PC-9 (cell line): Measurements from ENCODE around the gene SLC4A1AP. TPM values are rescaled to one million over a fixed set of nuclear protein-coding genes. Genes with fewer than 3 reads are reported as not detected.

Experiments
- BruUV-seq: library from RNA; stranded (reverse); fragments of 400-500 nt; replicated peaks from 2 replicates; lab custom pipeline; 2021; lab: Mats Ljungman, UMichigan
- CTCF ChIA-PET: fragments of 300-600 bp; sonication (Branson Sonifier 250); formaldehyde crosslinking; loops from one replicate; lab custom pipeline; 2022; ENCODE audit warnings: antibody characterized with exemption; lab: Charles Lee
- POLR2A ChIA-PET: fragments of 300-600 bp; sonication (Branson Sonifier 250); formaldehyde crosslinking; loops from one replicate; lab custom pipeline; 2022; ENCODE audit warnings: antibody characterized with exemption; ENCODE audit not compliant: unreplicated experiment; lab: Charles Lee
- DNase-seq, 2 experiments: peaks; one replicate each; pipeline versions ENCODE4 v3.0.0 to v3.0.0-alpha.2; 2015 to 2022; ENCODE audit warnings: mixed read lengths in 1 of 2
- H2AFZ ChIP-seq: fragments of 200-600 bp; sonication (generic); 2 replicates; pipeline ENCODE4 v1.8.1; 2017; ENCODE audit warnings: antibody characterized with exemption
- H3F3A ChIP-seq: fragments of 200-600 bp; sonication (generic); 2 replicates; pipeline ENCODE4 v1.8.1; 2017; ENCODE audit warnings: antibody characterized with exemption, mild to moderate bottlenecking, low read depth; ENCODE audit not compliant: insufficient read depth
- H3K27ac ChIP-seq: fragments of 200-600 bp; sonication (generic); 2 replicates; pipeline ENCODE4 v1.6.1; 2016; ENCODE audit warnings: mixed run types
- H3K27me3 ChIP-seq: fragments of 200-600 bp; sonication (generic); 2 replicates; pipeline ENCODE4 v1.6.1; 2016; ENCODE audit warnings: low read depth, mixed run types; ENCODE audit not compliant: insufficient read depth
- H3K36me3 ChIP-seq: fragments of 200-600 bp; sonication (generic); 2 replicates; pipeline ENCODE4 v1.6.1; 2016; ENCODE audit warnings: low read depth, mixed run types
- H3K4me1 ChIP-seq: fragments of 200-600 bp; sonication (generic); replicated peaks from 2 replicates; pipeline ENCODE4 v1.6.1; 2016; ENCODE audit warnings: mixed run types; ENCODE audit not compliant: insufficient read depth
- H3K4me2 ChIP-seq: fragments of 200-600 bp; sonication (generic); 2 replicates; pipeline ENCODE4 v1.6.1; 2017; ENCODE audit warnings: mixed run types
- H3K4me3 ChIP-seq: fragments of 200-600 bp; sonication (generic); 2 replicates; pipeline ENCODE4 v1.6.1; 2016; ENCODE audit warnings: mixed run types
- H3K79me2 ChIP-seq: fragments of 200-600 bp; sonication (generic); 2 replicates; pipeline ENCODE4 v1.6.1; 2017; ENCODE audit warnings: low read depth, mixed run types
- H3K9me2 ChIP-seq: fragments of 200-600 bp; sonication (generic); 2 replicates; pipeline ENCODE4 v1.8.1; 2017; ENCODE audit warnings: mild to moderate bottlenecking; ENCODE audit not compliant: insufficient read depth
- H3K9me3 ChIP-seq: fragments of 200-600 bp; sonication (generic); 2 replicates; pipeline ENCODE4 v1.8.1; 2016; ENCODE audit warnings: low read depth; ENCODE audit not compliant: insufficient read depth
- H4K20me1 ChIP-seq: fragments of 200-600 bp; sonication (generic); 2 replicates; pipeline ENCODE4 v1.8.1; 2017; ENCODE audit not compliant: insufficient read depth
- CTCF ChIP-seq: fragments of 200-600 bp; sonication (generic); conservative IDR thresholded peaks from 2 replicates; pipeline ENCODE4 v1.6.1; 2017; ENCODE audit warnings: mixed run types, antibody characterized with exemption, mild to moderate bottlenecking, moderate library complexity
- EZH2 ChIP-seq: fragments of 200-600 bp; sonication (generic); IDR thresholded peaks from 2 replicates; pipeline ENCODE4 v1.8.0; 2017; ENCODE audit warnings: antibody characterized with exemption, low read depth
- intact Hi-C: fragments of 100-400 bp; cut with micrococcal nuclease; formaldehyde crosslinking; loops from one replicate; pipeline ENCODE4 v1.10.0; 2022; ENCODE audit not compliant: unreplicated experiment
- total RNA-seq: library from RNA; stranded (reverse); gene quantifications from 2 replicates; pipeline ENCODE4 v1.2.3, GENCODE V29; 2021

SLC4A1AP gene
- total RNA-seq, 1 experiment from 2014 or later, result 22.7 TPM

- H4K20me1 ChIP-seq, result no peaks in the 10 kb centered on the region
- ChIA-PET POLR2A (interaction anchor here (0.5 to 0.6 kb wide), 2 partner anchors 17 to 687 kb away, joined by 3 to 25 read pairs; no protein-coding TSS in a partner anchor), CTCF (interaction anchor here (1.0 kb wide), 1 partner anchor 24 kb away, joined by 3 read pairs; no protein-coding TSS in a partner anchor)
- no peak for TF ChIP-seq CTCF
- TF ChIP-seq EZH2, result no peak
- H3K27me3 ChIP-seq, result no peaks in the 10 kb centered on the region
- H3K79me2 ChIP-seq, result 0 out of 2 replicates have a peak, but pooled peaks cover 3% of the 10 kb centered on the region
- peak overlapping the region; percentile 90 for H2AFZ ChIP-seq
- intact Hi-C loops, result no loop called here
- H3K9me2 ChIP-seq, result no peaks in the 10 kb centered on the region
- H3K9me3 ChIP-seq, result no peaks in the 10 kb centered on the region
- peaks cover 53% of the 10 kb centered on the region for H3F3A ChIP-seq
- peak overlapping the region; percentile 99 for H3K4me2 ChIP-seq
- TSS peak; percentile 92 for BruUV-seq
- peak overlapping the region; percentile 75 for H3K27ac ChIP-seq
- H3K36me3 ChIP-seq, result no peaks in the 10 kb centered on the region
- no peak for DNase-seq
- peaks cover 56% of the 10 kb centered on the region for H3K4me1 ChIP-seq
- H3K4me3 ChIP-seq, result peak overlapping the region; percentile 72; the same call in 1 of the 2 replicates
These were observed 72.6 kb downstream of the SLC4A1AP start for GRCh38 chr2:27736031-27736889.

GRCh38 chr2:27736890-27737204 lies 73.2 kb downstream of the SLC4A1AP start:
- Histone ChIP-seq H3K9me2 (no peaks in the 10 kb centered on the region), H3K4me2 (peak overlapping the region; percentile 99; the same call in 1 of the 2 replicates), H3K36me3 (no peaks in the 10 kb centered on the region), H3F3A (peaks cover 53% of the 10 kb centered on the region), H3K27ac (peak overlapping the region; percentile 75), H2AFZ (no peak overlapping the region), H3K4me3 (no peak overlapping the region), H3K27me3 (no peaks in the 10 kb centered on the region), H4K20me1 (no peaks in the 10 kb centered on the region), H3K9me3 (no peaks in the 10 kb centered on the region), H3K79me2 (0 out of 2 replicates have a peak, but pooled peaks cover 3% of the 10 kb centered on the region), H3K4me1 (peaks cover 56% of the 10 kb centered on the region)
- ChIA-PET CTCF (no interaction called here), POLR2A (interaction anchor here (0.6 kb wide), 1 partner anchor 16 kb away, joined by 3 read pairs; no protein-coding TSS in a partner anchor)
- no peak for DNase-seq
- TF ChIP-seq EZH2, result no peak
- no TSS peak for BruUV-seq
- intact Hi-C loops, result no loop called here

- BruUV-seq, result no TSS peak
- H2AFZ ChIP-seq, result no peak overlapping the region
These were observed 74.1 kb downstream of the SLC4A1AP start for GRCh38 chr2:27737676-27738348.

More at GRCh38 chr2:27737676-27738348, 74.1 kb downstream of the SLC4A1AP start:
- DNase-seq, result peak in 1 of 2 experiments; percentile 94
- POLR2A ChIA-PET, result interaction anchor here (0.6 kb wide), 1 partner anchor 810 kb away, joined by 5 read pairs; no protein-coding TSS in a partner anchor
- Histone ChIP-seq H3K4me3 (no peak overlapping the region), H3K9me3 (no peaks in the 10 kb centered on the region), H3F3A (peaks cover 59% of the 10 kb centered on the region), H3K9me2 (no peaks in the 10 kb centered on the region), H3K27me3 (no peaks in the 10 kb centered on the region), H3K79me2 (0 out of 2 replicates have a peak, but pooled peaks cover 3% of the 10 kb centered on the region), H4K20me1 (no peaks in the 10 kb centered on the region), H3K4me1 (peaks cover 56% of the 10 kb centered on the region), H3K4me2 (peak overlapping the region; percentile 99), H3K36me3 (no peaks in the 10 kb centered on the region), H3K27ac (peak overlapping the region; percentile 75)
- CTCF ChIA-PET, result no interaction called here
- intact Hi-C loops, result no loop called here
- no peak for TF ChIP-seq CTCF
- TF ChIP-seq EZH2, result no peak
